MM.1S (cell line): Measurements from ENCODE around the gene HDAC5.

ENCODE experiments used
- DNase-seq: peaks from one replicate; pipeline ENCODE4 v3.0.0-alpha.2; 2015
- H2AFZ ChIP-seq: fragments of 300-600 bp; sonication (generic); 2 replicates; pipeline ENCODE4 v1.6.0; 2016; ENCODE audit warnings: antibody characterized with exemption, low read length
- H3F3A ChIP-seq: fragments of 300-600 bp; sonication (generic); 2 replicates; pipeline ENCODE4 v1.6.1; 2016; ENCODE audit warnings: mild to moderate bottlenecking, antibody characterized with exemption, low read length, moderate library complexity, mixed read lengths; ENCODE audit not compliant: insufficient read depth
- H3K27ac ChIP-seq: fragments of 300-600 bp; sonication (generic); 2 replicates; pipeline ENCODE4 v1.5.1; 2016; ENCODE audit warnings: mild to moderate bottlenecking, low read length
- H3K27me3 ChIP-seq: fragments of 300-600 bp; sonication (generic); replicated peaks from 2 replicates; pipeline ENCODE4 v1.6.0; 2016; ENCODE audit warnings: low read length; ENCODE audit not compliant: insufficient read depth
- H3K36me3 ChIP-seq: fragments of 300-600 bp; sonication (generic); replicated peaks from 2 replicates; pipeline ENCODE4 v1.6.1; 2016; ENCODE audit warnings: mild to moderate bottlenecking, low read length, mixed read lengths; ENCODE audit not compliant: insufficient read depth
- H3K4me1 ChIP-seq: fragments of 300-600 bp; sonication (generic); 2 replicates; pipeline ENCODE4 v1.6.1; 2016; ENCODE audit warnings: low read length, mixed read lengths
- H3K4me2 ChIP-seq: fragments of 300-600 bp; sonication (generic); 2 replicates; pipeline ENCODE4 v1.6.0; 2016; ENCODE audit warnings: low read depth, low read length
- H3K4me3 ChIP-seq: fragments of 300-600 bp; sonication (generic); 2 replicates; pipeline ENCODE4 v1.5.1; 2016; ENCODE audit warnings: low read length, mixed read lengths
- H3K79me2 ChIP-seq: fragments of 300-600 bp; sonication (generic); 2 replicates; pipeline ENCODE4 v1.6.1; 2016; ENCODE audit warnings: mixed run types, low read length, mixed read lengths
- H3K9ac ChIP-seq: fragments of 300-600 bp; sonication (generic); 2 replicates; pipeline ENCODE4 v1.6.1; 2016; ENCODE audit warnings: low read length, mixed read lengths
- H3K9me2 ChIP-seq: fragments of 300-600 bp; sonication (generic); replicated peaks from 2 replicates; pipeline ENCODE4 v1.6.1; 2016; ENCODE audit warnings: mild to moderate bottlenecking, low read length, mixed read lengths; ENCODE audit not compliant: insufficient read depth
- H3K9me3 ChIP-seq: fragments of 300-600 bp; sonication (generic); replicated peaks from 2 replicates; pipeline ENCODE4 v1.6.1; 2016; ENCODE audit warnings: mild to moderate bottlenecking, low read length, mixed read lengths; ENCODE audit not compliant: insufficient read depth
- H4K20me1 ChIP-seq: fragments of 300-600 bp; sonication (generic); 2 replicates; pipeline ENCODE4 v1.6.1; 2016; ENCODE audit warnings: mild to moderate bottlenecking, low read length, moderate library complexity, mixed read lengths; ENCODE audit not compliant: insufficient read depth
- CTCF ChIP-seq: fragments of 300-600 bp; sonication (generic); IDR thresholded peaks from 2 replicates; pipeline ENCODE4 v1.5.1; 2016; ENCODE audit warnings: antibody characterized with exemption, low read length, mixed read lengths
- EZH2 ChIP-seq: fragments of 300-600 bp; sonication (generic); optimal IDR thresholded peaks from 2 replicates; pipeline ENCODE3; 2017; ENCODE audit warnings: low read depth, mild to moderate bottlenecking, antibody characterized with exemption, low read length, mixed read lengths
- EZH2phosphoT487 ChIP-seq: fragments of 300-600 bp; sonication (generic); IDR thresholded peaks from 2 replicates; pipeline ENCODE4 v1.6.1; 2018; ENCODE audit warnings: antibody characterized with exemption, low read length

The HDAC5 gene

GRCh38 chr17:44074911-44075285 lies 48.5 kb downstream of the HDAC5 start:
- Histone ChIP-seq H3K4me2 (no peak overlapping the region), H3K9me2 (no peaks in the 10 kb centered on the region), H3K79me2 (peaks cover 25% of the 10 kb centered on the region), H3K27me3 (no peaks in the 10 kb centered on the region), H3K9me3 (no peaks in the 10 kb centered on the region), H3F3A (peaks cover 16% of the 10 kb centered on the region), H3K36me3 (no peaks in the 10 kb centered on the region), H2AFZ (no peak overlapping the region), H3K9ac (no peak overlapping the region), H4K20me1 (no peaks in the 10 kb centered on the region), H3K4me3 (no peak overlapping the region), H3K27ac (no peak overlapping the region), H3K4me1 (peaks cover 8% of the 10 kb centered on the region)
- no peak for DNase-seq
- TF ChIP-seq EZH2: no peak

- Histone ChIP-seq H2AFZ (no peak overlapping the region), H3F3A (peaks cover 17% of the 10 kb centered on the region), H3K27me3 (no peaks in the 10 kb centered on the region), H3K27ac (no peak overlapping the region), H3K9me2 (no peaks in the 10 kb centered on the region), H3K4me3 (no peak overlapping the region), H3K9me3 (no peaks in the 10 kb centered on the region), H3K79me2 (peaks cover 25% of the 10 kb centered on the region), H3K36me3 (no peaks in the 10 kb centered on the region), H4K20me1 (no peaks in the 10 kb centered on the region), H3K4me1 (peaks cover 10% of the 10 kb centered on the region), H3K9ac (no peak overlapping the region), H3K4me2 (no peak overlapping the region)
- DNase-seq: no peak
- no peak for TF ChIP-seq EZH2
- no peak for TF ChIP-seq CTCF
- TF ChIP-seq EZH2phosphoT487: no peak
Measured at GRCh38 chr17:44074231-44074910, 49.1 kb downstream of the HDAC5 start.

- no peaks in the 10 kb centered on the region for H3K9me2 ChIP-seq
- no peaks in the 10 kb centered on the region for H3K27me3 ChIP-seq
- H3K4me1 ChIP-seq: peaks cover 10% of the 10 kb centered on the region
- H3F3A ChIP-seq: peaks cover 18% of the 10 kb centered on the region
- no peak overlapping the region for H2AFZ ChIP-seq
- no peak for DNase-seq
- H3K36me3 ChIP-seq: no peaks in the 10 kb centered on the region
- peak overlapping the region; percentile 80; the same call in 1 of the 2 replicates for H3K9ac ChIP-seq
- H4K20me1 ChIP-seq: no peaks in the 10 kb centered on the region
- H3K79me2 ChIP-seq: peaks cover 32% of the 10 kb centered on the region
- peak overlapping the region; percentile 75; the same call in 1 of the 2 replicates for H3K27ac ChIP-seq
- no peaks in the 10 kb centered on the region for H3K9me3 ChIP-seq
- H3K4me2 ChIP-seq: peak overlapping the region; percentile 96
- H3K4me3 ChIP-seq: peak overlapping the region; percentile 94
- no peak for TF ChIP-seq EZH2
- no peak for TF ChIP-seq EZH2phosphoT487
Measured at GRCh38 chr17:44071772-44072171, 51.7 kb downstream of the HDAC5 start.

- Histone ChIP-seq H2AFZ (peak overlapping the region; percentile 75), H3K27ac (peak overlapping the region; percentile 75; the same call in 1 of the 2 replicates), H3K36me3 (no peaks in the 10 kb centered on the region), H3K9me3 (no peaks in the 10 kb centered on the region), H3K79me2 (peaks cover 37% of the 10 kb centered on the region), H3K9ac (peak overlapping the region; percentile 80), H3K4me3 (peak overlapping the region; percentile 94), H3K4me1 (peaks cover 10% of the 10 kb centered on the region), H4K20me1 (no peaks in the 10 kb centered on the region), H3F3A (peaks cover 21% of the 10 kb centered on the region), H3K4me2 (peak overlapping the region; percentile 96), H3K27me3 (no peaks in the 10 kb centered on the region), H3K9me2 (no peaks in the 10 kb centered on the region)
- no peak for TF ChIP-seq EZH2
- TF ChIP-seq EZH2phosphoT487: no peak
- no peak for TF ChIP-seq CTCF
- no peak for DNase-seq
Measured at GRCh38 chr17:44071198-44071520, 52.3 kb downstream of the HDAC5 start.
